DND-41 (cell line): ENCODE measurements around the gene ZYG11A.

Source experiments
- ATAC-seq: fragments of 200-7000 bp; cut with Tn5 transposase; 3 replicates; pipeline ENCODE4 v1.9.1; 2021; ENCODE audit warnings: low read depth; ENCODE audit not compliant: insufficient read depth
- DNase-seq: peaks from one replicate; pipeline ENCODE4 v3.0.0-alpha.2; 2020
- H2AFZ ChIP-seq: 2 replicates; pipeline ENCODE4 v1.6.0; 2012; ENCODE audit warnings: low read depth, low read length
- H3K27ac ChIP-seq: 2 replicates; pipeline ENCODE4 v1.5.1; 2012; ENCODE audit warnings: low read length, inconsistent platforms
- H3K27me3 ChIP-seq: fragments of 200-600 bp; sonication (generic); 2 replicates; pipeline ENCODE4 v1.6.0; 2012; ENCODE audit warnings: low read length, mild to moderate bottlenecking, inconsistent platforms; ENCODE audit not compliant: insufficient read depth, poor library complexity
- H3K36me3 ChIP-seq: 2 replicates; pipeline ENCODE4 v1.5.1; 2012; ENCODE audit warnings: low read length, inconsistent platforms; ENCODE audit not compliant: insufficient read depth
- H3K4me1 ChIP-seq: 2 replicates; pipeline ENCODE4 v1.5.1; 2012; ENCODE audit warnings: mild to moderate bottlenecking, low read length; ENCODE audit not compliant: insufficient read depth
- H3K4me2 ChIP-seq: 2 replicates; pipeline ENCODE4 v1.6.0; 2012; ENCODE audit warnings: mild to moderate bottlenecking, moderate library complexity, low read length, inconsistent platforms; ENCODE audit not compliant: insufficient read depth
- H3K4me3 ChIP-seq, 2 experiments: fragments of 200-600 bp in 1 of 2; shearing (Covaris generic) in 1 of 2; 2 replicates each; pipeline ENCODE4 v1.5.1; 2012 to 2016; ENCODE audit warnings: inconsistent platforms in 2 of 2, low read length in 2 of 2, mild to moderate bottlenecking in 2 of 2, low read depth in 1 of 2, moderate library complexity in 1 of 2
- H3K79me2 ChIP-seq: 2 replicates; pipeline ENCODE4 v1.6.0; 2012; ENCODE audit warnings: low read length, inconsistent platforms; ENCODE audit not compliant: insufficient read depth
- H3K9ac ChIP-seq: 2 replicates; pipeline ENCODE4 v1.6.0; 2012; ENCODE audit warnings: low read depth, mild to moderate bottlenecking, inconsistent platforms, low read length, moderate library complexity
- H3K9me3 ChIP-seq: 2 replicates; pipeline ENCODE4 v1.5.1; 2012; ENCODE audit warnings: low read length, moderate library complexity, mild to moderate bottlenecking, inconsistent platforms; ENCODE audit not compliant: insufficient read depth, severe bottlenecking
- H4K20me1 ChIP-seq: 2 replicates; pipeline ENCODE4 v1.6.0; 2012; ENCODE audit warnings: low read length; ENCODE audit not compliant: insufficient read depth
- CTCF ChIP-seq: IDR thresholded peaks from 2 replicates; pipeline ENCODE4 v1.5.1; 2012; ENCODE audit warnings: borderline replicate concordance, low read length, moderate library complexity, mild to moderate bottlenecking; ENCODE audit not compliant: poor library complexity, severe bottlenecking; ENCODE audit errors: extremely low read depth
- EZH2 ChIP-seq: IDR thresholded peaks from 3 replicates; pipeline ENCODE4 v1.6.1; 2012; ENCODE audit warnings: borderline replicate concordance, low read depth, mild to moderate bottlenecking, moderate library complexity, low read length, inconsistent platforms; ENCODE audit not compliant: severe bottlenecking

ZYG11A gene

GRCh38 chr1:52915211-52915854 is 72.8 kb downstream of the ZYG11A start:
- H2AFZ ChIP-seq = no peak overlapping the region
- no peaks in the 10 kb centered on the region for H3K27me3 ChIP-seq
- no peaks in the 10 kb centered on the region for H3K79me2 ChIP-seq
- no peaks in the 10 kb centered on the region for H3K9me3 ChIP-seq
- no peak overlapping the region for H3K27ac ChIP-seq
- TF ChIP-seq EZH2 = no peak
- TF ChIP-seq CTCF = no peak
- no peaks in the 10 kb centered on the region for H3K36me3 ChIP-seq
- no peaks in the 10 kb centered on the region for H4K20me1 ChIP-seq
- DNase-seq (no peak), ATAC-seq (no peak)
- H3K9ac ChIP-seq = no peak overlapping the region
- H3K4me3 ChIP-seq = no peak overlapping the region
- H3K4me1 ChIP-seq = no peaks in the 10 kb centered on the region
- H3K4me2 ChIP-seq = no peak overlapping the region

- no peaks in the 10 kb centered on the region for H3K9me3 ChIP-seq
- no peak for DNase-seq
- TF ChIP-seq EZH2 (no peak), CTCF (no peak)
- H3K4me2 ChIP-seq = no peak overlapping the region
- H3K4me3 ChIP-seq = no peak overlapping the region
- H4K20me1 ChIP-seq = no peaks in the 10 kb centered on the region
- H3K4me1 ChIP-seq = no peaks in the 10 kb centered on the region; the same call in 1 of the 2 replicates
- no peak overlapping the region for H2AFZ ChIP-seq
- H3K36me3 ChIP-seq = no peaks in the 10 kb centered on the region
- ATAC-seq = no peak
- no peak overlapping the region for H3K27ac ChIP-seq
- H3K27me3 ChIP-seq = no peaks in the 10 kb centered on the region
- H3K79me2 ChIP-seq = no peaks in the 10 kb centered on the region
- no peak overlapping the region for H3K9ac ChIP-seq
These were observed 73.3 kb downstream of the ZYG11A start for GRCh38 chr1:52915855-52916220.

- TF ChIP-seq CTCF = no peak
- no peak for TF ChIP-seq EZH2
- Histone ChIP-seq H4K20me1 (no peaks in the 10 kb centered on the region), H2AFZ (no peak overlapping the region), H3K27me3 (no peaks in the 10 kb centered on the region), H3K36me3 (no peaks in the 10 kb centered on the region), H3K9me3 (no peaks in the 10 kb centered on the region), H3K4me1 (peaks cover 3% of the 10 kb centered on the region; the same call in 1 of the 2 replicates), H3K27ac (no peak overlapping the region), H3K4me2 (no peak overlapping the region), H3K9ac (no peak overlapping the region), H3K79me2 (no peaks in the 10 kb centered on the region), H3K4me3 (no peak overlapping the region)
- DNase-seq = no peak
- ATAC-seq = no peak
These were observed 73.8 kb downstream of the ZYG11A start for GRCh38 chr1:52916241-52916975.
